ENCODE results near the gene GPC1.

The GPC1 gene

DNA sequence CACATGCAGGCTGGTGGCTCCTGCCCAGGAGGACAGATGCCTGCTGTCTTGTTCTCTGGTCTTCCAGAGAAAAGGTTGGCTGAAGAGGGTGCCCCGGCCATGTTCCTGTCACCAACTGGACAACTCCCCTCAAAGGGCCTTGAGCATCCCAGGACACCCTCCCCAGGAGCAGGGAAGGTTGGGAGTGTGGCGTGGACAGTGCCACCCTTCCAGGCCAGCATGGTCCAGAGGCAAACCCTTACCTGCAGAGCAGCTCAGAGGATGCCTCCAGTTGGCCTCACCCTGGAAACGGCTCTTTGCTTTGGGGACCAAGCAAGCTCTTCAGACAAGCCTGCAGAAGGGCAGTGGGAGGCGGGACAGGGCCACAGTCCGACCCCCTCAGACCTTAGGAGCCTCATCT lies 4.9 kb upstream of the GPC1 start:
- DNase-seq (ENCODE audit: low read depth in 3 of 3): no peak

DNA sequence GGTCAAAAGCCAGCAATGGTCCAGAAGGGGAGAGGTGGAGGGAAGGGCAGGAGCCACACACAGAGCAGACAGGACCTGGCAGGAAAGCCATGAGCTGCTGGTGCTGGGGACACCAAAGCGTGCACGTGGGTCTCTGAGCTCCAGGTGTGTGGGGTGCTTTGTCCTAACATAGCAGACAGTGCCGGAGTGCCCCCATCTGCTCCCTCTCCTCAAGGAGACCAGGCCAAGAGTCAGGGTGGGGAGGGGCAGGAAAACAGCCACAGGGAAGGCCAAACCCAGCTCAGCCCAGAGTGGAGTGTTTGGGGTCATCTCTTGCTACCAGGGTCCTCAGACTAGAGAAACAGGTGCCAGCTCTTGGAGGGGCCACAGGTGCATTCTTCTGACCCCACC lies 4.2 kb upstream of the GPC1 start:
- DNase-seq (ENCODE audit: low read depth in 3 of 3): no peak

DNA sequence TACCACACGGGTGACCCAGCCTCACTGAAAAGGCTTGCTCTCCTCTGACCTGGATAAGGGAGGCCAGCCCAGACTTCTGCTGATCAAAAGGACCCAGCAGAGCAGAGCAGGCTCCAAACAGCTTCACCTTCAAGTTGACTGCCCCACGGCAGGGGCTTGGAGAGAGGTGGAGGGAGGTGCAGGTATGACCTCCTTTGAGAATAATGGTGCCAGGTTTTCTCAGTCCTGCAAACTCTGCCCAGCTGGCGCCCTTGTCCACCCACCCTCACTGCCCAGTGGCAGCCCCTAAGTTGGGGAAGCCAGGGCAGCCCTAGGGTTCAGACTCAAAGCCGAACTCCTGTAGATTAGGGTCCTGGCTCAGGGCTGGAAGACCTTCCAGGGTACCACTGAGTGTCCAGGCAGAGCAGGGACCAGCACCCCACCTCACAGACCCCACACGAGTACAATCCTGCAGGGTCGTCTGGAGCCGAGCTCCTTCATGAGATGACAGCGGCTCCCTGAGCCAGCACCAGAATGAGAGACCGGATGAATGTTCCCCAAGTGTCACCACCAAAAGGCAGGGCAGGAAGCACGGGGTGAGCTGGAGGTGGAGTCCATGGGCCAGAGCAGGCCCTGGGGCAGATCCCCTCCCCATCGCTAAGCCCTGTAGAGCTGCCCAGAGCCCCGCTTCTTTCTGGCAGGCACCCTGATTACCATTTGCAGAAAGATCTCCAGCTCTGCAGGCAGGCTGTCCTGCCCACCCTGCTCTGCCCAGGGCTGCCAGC lies 3.6 kb upstream of the GPC1 start:
- no peak for DNase-seq (ENCODE audit: low read depth in 3 of 3)

DNA sequence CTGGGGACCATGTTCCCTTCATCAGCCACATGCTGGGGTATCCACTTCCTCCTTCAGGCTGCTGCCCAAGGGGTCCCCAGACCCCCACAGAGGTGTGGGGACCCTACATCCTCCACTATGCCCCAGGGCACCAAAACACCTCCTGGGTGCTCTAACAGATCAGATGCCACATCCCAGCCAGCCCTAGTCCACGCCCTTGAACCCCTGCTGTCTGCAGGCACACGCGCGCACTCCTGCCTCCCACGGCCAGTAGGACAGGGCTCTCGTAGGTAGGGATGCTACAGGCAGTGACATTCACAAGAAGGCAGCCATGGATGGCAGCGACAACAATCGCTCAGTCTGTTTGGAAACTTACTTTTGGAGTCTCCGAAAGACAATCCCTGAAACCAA lies 3.0 kb upstream of the GPC1 start:
- DNase-seq (ENCODE audit: low read depth in 3 of 3): no peak

DNA sequence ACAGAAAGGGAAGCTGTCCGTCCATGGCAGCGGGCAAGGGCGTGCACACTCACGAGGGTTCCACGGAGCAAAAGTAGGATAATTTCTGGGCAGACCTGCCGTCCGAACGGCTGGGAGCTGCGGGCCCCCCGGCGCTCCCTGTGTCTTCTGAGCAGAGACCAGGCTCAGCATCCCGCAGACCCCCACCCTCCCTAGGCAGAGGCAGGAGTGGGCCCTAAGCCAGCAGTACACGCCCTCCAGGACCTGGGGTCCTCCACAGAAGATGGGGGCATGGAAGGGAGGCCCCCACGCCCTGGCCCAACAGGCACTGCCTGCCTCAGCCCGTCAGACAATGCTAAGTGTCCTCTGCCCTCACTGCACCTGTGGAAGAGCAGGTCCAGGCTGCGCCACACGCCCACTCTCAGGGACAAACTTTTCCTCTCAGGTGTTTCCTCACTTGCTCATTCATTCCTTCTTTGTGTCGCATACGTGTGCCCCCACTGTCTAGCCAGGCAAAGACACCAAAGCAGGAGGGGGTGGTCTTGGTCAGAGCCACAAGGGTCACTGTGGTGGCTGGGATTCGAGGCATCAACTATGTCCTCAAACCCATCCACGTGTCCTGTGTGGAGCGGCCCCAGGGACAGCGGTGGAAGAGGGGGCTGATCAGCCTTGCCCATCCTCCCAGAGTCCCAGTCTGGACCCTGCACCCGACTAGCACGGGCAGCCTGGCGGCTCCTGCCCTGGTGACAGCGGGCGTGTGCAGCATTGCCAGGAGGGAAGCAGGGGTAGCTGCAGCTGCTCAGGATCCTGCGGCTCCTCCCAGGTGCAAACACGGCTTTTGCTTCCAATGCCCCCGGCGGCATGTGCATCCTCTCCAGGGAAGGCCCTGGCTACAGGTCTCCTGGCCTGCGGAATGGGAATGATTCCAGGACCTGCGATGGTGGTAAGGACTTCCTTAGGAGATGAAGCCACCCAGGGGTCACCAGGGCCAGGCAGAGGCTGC lies 2.4 kb upstream of the GPC1 start:
- DNase-seq (ENCODE audit: low read depth in 3 of 3): no peak

DNA sequence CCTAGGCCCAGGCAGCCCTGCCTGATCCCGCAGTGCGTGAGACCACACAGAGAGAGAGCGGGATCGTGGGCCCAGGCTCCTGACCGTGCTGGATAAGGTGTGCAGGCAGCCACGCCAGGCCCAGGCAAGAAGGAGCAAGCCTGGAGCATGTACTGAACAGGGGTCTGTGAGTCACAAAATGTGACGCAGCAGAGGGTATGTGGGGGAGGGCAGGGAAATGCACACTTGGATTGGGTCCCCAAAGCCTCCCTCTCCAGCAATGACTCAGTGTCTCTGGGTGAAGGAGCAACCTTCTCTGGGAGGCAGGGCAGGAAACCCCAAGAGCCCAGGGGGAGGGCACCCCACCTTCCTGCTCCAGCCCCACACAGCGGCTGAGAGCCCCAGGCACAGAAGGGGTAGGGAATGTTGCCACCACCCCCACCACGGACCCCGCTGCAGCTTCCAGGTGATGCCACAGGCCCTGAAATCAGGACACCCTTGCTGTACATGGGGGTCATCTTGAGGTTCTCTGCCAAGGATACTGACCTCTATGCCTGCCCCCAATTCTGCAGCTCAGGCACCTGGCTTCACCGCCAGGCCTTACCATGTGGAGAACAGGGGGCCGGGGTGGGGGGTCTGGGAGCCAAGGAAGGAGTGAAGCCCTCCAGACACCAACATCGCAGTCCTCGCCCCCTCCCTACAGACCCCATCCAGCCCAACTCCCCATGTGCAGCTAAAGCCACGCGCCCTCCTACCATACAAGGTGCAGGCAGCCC lies 1.3 kb upstream of the GPC1 start:
- peak in 1 of 3 experiments; percentile 36 for DNase-seq (ENCODE audit: low read depth in 3 of 3)

DNA sequence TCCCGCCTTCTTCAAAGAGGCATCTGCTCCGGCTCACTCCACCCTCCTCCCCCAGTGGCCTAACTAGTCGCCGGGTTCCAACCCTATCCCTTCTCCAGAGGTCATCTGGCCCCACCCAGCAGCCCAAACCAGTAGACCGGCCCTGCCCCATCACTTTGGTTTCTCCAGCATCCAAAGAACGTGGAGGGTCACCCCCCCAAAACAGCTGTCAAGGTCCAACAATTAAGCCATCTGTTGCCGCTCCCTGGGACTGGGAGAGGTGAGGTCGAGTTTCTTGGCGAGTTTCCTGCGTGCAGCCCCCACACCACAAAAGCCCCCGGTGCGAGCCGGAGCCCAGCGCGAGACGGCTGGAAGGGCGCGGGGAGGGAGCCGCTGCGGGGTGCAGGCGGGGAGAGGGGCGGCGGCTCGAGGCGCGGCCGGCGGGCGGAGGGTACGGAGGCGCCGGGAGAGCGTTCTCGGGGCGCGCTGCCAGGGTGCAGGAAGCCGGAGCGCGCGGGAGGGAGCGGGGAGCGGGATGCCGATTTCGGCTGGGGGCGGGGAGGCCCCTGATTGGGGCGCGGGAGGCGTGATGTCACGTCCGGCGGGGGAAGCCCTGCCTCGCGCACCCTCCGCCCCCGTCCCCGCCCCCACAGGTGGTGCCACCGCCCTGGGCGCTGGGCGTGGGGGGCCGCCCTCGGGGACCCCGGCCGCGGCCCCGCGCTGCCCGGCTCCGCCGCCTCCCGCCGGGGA lies 571 bp upstream of the GPC1 start:
- peak; percentile 64 to 91 (median 72) for DNase-seq (ENCODE audit: low read depth in 3 of 3)

DNA sequence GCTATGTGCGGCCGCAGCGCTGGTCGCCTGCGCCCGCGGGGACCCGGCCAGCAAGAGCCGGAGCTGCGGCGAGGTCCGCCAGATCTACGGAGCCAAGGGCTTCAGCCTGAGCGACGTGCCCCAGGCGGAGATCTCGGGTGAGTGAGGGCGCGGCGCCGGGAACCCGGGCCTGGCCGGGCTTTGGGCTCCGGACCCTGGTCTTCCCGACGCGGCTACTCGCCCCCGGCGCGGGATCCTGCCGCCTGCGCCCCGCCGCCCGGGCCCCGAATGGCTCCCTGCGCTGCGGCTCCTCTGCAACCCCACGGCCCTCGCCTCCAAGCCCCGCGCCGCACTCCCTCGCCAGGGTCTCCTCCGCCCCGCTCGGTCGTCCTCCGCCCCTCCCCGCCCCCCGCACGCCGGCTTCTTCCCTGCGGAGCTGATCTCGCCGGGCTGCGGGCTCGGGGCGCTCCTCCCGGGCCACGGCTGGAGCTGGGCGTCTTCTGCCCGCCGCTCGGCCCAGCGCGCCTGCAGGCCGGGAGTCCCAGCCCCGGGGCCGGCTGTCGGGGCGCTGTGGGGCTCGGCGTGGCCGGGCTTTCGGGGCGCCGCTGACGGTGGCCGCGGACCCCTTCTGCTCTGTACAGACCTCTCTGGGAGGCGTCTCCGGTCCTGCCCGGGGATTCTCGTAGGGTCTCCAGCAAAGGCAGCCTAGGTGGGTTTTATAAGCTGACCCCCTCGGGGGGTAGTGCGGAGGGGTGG lies 652 bp downstream of the GPC1 start:
- no peak for DNase-seq (ENCODE audit: low read depth in 3 of 3)

DNA sequence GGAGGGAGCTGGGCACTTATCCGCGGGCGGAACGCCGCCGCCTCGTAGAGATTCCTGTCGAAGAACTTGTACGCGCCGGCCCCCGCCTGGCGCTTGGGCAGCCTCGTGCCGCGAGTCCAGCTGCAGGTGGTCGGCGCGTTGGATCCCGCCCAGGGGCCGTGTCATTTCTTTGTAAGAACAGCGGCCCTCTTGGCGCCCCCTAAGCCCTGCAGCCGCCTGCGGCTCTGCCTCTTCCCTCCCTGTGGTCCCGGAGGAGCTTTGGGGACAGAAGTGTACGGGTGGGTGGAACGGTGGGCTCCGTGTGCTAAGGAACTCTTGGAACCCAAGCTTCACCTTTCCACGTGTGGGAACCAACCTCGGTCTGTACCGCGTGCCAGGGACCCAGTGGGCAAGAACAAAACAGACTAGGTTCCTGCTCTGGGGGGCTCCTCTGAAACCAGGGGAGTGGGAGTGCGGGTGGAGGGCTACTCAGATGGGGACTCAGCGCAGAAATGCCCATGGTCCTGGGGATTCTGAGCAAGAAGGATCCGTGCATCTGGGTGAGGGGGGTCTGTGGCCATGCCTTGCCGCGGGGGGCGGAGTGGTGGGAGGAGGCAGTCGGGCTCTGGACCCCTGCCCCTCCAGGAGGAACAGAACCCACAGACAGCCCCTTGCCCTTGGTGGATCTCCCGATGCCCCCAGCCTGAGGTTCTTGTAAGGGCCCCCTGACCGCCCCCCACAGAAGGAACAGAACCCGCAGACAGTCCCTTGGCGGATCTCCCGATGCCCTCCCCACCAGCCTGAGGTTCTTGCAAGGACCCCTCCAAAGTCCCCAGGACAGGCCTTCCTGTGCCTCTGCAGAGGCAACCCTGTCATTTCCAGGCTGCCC lies 1.5 kb downstream of the GPC1 start:
- DNase-seq (ENCODE audit: low read depth in 3 of 3): no peak

DNA sequence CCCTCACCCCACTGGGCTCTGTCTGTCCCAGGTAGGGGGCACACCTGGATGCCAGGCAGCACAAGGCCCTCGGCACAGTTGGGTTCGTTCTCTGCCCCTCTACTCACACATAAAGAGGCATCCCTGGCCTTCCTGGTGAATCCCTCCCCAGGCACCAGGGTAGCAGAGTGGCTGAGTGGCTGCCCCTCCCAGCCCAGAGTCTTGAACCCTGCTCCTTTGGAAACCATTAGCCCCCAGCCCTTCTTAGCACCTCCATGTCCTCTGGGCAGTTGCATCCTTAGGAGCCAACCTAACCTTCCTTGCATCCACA lies 2.0 kb downstream of the GPC1 start:
- no peak for DNase-seq (ENCODE audit: low read depth in 3 of 3)

DNA sequence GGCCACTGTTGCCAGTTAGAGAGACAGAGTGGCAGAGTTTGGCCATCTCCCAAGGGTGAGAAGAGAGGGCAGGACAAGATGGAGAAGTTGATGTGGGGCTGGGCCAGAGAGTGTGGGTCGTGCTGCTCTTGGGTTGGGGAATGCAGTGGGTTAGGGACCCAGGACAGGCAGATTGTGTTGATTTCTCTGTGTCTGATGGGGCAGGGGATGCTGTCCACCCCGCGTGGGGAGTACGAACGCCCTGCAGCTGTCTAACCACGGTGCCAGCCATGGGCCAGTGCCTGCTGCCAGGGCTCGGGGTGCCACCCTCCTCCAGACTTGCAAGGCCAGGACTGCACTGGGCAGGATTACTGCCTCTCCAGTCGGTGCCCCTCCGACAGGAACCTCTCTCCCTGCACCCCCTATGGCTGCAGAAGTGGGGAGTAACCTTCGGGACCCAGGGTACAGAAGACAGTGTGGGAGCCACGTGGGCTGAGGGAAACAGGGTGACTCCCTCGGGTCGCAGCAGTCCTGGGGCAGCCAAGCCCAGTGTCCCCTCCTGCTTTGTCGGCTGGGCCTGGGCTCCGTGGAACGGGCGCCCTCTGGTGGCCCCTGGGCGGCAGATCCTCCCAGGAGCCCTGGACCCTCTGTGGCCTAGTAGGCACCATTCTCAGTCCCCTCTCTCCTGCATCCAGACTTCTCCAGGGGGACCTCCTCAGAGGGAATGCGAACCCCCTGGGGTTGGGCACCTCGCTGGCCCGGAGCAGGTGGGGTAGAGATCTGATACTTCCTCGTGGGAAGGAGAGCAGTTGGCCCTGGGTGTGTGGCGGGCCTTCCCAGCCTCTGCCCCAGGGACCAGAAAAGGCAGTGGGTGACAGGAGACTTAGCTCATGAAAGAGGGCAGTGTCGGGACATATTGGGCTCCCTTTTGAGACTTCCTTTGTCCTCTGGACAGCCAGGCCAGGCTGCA lies 2.7 kb downstream of the GPC1 start:
- DNase-seq (ENCODE audit: low read depth in 3 of 3): peak; percentile 36 to 65 (median 43)

DNA sequence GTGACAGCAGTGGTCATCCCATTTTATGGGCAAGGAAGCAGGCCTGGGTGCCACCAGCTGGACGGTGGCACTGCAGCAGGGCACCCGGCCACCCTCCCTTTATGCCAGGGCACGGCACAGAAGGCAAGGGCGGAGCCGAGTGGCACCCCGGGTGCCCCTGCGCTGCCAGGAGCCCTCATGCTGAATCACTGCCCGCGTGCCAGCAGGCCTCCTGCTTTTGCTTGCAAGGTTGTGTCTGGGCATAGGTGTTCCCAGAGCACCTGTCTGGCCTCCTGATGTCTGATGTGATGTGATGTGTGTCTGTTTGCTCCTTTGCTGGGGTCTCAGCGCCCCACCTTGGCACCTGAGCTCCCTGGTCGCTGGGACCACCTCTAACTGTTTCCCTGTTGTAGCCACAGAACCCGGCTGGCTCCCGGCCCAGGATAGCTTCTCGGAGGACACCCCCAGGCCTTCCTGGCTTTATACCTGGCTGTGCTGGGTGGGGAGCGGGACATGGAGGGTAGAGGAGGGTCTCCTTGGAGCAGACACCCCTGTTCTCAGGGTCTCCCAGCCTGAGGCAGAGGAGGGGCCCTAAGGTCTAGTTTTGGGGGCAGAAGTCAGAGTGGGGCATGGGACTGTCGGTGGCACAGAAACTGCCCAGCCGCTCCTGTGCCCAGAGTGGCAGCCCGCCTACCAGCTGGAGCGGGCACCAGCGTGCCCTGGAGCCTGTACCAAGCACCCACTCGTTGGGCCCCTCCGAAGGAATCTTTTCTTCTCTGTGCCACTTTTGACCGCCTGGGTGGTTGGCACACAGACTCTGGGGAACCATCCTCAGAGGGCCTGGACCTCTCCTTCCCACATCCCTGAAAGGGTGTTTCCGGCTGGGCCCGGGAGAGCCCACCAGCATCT lies 3.6 kb downstream of the GPC1 start:
- DNase-seq (ENCODE audit: low read depth in 3 of 3): no peak

DNA sequence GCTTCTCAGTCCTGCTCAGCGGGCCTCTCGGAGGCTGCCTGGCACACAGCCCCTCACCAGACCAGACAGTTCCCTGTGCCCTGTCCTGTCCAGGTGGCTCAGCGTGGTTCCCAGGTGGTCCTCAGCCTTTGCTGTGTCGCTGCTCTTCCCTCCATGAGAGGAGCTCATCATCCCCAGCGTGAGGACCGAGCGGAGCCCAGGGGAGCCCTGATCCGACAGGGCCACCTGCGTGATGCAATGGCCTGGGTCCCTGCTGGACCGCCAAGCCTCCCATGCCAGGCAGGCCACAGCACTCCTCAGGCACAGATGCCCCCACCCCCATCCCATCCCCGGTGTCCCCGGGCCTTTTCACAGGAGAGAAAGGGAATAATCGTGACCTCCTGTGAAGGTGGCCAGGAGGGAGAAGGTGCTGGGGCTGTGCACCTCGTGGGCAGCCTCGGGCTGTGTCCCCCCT lies 4.3 kb downstream of the GPC1 start:
- no peak for DNase-seq (ENCODE audit: low read depth in 3 of 3)

DNA sequence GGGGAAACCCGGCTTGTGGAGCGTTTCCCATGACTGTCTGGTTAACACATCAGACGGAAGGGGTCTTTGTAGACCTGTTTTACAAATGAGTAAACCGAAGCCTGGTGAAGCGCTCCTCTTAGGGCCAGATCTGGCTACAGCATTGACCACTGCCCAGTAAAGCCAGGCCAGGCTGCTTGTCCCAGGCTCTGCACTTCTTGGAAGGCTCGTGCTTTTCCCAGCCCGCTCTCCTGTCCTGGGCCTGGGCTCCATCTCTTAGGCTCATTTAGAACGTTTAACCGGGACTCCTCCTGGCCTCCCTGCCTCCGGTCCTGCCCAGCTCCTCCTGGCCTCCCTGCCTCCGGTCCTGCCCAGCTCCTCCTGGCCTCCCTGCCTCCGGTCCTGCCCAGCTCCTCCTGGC lies 4.8 kb downstream of the GPC1 start:
- DNase-seq (ENCODE audit: low read depth in 3 of 3): no peak

DNA sequence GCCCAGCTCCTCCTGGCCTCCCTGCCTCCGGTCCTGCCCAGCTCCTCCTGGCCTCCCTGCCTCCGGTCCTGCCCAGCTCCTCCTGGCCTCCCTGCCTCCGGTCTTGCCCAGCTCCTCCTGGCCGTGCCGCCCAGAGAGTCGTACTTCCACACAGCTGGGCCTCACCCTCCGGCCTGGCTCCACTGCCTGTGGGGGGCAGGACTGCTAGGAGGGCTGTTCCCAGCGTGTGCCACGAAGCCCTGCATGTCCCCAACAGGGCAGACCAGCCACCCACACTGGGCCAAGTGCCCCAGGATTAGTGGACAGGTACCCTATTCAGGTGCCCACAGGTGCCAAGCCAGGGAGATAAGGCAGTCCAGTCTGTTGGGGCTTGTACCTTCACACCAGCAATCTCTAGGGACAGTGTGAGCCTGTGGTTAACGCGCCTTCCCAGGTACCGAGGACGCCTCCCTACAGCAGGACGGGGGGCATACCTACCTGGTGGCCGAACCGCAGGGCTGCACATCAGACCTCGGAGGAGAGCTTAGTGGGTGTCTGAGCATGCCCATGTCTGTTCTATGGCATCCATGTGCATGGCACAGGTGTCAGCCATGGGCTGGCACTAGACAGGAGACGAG lies 5.3 kb downstream of the GPC1 start:
- no peak for DNase-seq (ENCODE audit: low read depth in 3 of 3)

DNA sequence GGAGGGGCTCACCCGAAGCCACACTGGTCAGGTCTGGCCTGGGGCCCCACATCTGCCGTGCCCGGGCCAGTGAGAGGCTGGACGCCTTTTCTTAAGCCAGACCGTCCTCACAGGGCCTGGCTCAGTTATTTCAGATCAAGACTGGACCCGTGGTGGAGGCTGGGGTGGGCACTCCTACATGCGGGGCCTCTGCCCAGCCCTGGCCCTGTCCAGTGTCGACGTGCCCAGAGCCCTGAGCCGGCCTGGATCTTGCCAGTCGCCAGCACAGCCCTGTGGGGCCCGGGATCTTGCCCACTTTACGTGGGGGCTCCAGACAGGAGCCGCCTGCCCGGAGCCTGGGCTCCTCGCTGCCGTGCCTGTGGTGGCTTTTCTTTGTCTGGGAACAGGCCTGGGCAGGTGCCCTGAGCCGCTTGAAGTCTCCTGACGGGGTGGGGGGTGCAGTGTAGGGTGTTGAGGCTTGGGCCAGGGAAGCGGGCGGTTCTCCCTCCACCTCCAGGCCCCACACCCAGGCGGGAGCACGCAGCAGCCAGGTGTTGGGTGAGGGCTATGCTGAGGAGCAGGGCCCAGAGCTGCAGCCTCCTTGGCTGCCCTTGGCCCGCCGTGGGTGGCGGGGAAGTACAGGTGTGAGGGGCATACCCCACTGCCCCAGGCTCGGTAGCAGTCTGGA lies 6.0 kb downstream of the GPC1 start:
- DNase-seq (ENCODE audit: low read depth in 3 of 3): no peak

DNA sequence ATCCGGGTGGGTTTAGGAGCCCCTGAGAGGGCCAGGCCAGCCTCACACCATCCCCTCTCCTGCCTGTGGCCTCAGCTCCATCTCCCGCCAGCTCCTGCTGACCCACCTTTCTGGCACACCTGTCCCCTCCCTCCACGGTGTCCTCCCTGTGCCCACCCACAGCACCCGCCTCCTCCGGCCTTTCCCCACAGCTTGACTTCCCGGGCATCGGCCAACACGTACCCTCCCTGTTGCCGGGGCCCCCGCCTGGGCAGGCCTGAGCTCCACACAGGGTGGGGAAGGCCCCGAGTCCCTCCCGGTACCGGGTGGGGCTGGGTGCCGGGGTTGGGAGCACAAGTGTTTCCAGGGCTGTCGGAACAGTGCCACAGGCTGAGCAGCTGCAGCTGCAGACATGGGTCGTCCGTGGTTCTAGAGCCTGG lies 6.5 kb downstream of the GPC1 start:
- DNase-seq (ENCODE audit: low read depth in 3 of 3): no peak
